ENCODE data around the gene FDCSP.
"Not testable (repeated sequence)": the region's sequence is repeated elsewhere in the genome, so short reads cannot be mapped to it uniquely, and the experiment has no call there.

FDCSP gene

DNA sequence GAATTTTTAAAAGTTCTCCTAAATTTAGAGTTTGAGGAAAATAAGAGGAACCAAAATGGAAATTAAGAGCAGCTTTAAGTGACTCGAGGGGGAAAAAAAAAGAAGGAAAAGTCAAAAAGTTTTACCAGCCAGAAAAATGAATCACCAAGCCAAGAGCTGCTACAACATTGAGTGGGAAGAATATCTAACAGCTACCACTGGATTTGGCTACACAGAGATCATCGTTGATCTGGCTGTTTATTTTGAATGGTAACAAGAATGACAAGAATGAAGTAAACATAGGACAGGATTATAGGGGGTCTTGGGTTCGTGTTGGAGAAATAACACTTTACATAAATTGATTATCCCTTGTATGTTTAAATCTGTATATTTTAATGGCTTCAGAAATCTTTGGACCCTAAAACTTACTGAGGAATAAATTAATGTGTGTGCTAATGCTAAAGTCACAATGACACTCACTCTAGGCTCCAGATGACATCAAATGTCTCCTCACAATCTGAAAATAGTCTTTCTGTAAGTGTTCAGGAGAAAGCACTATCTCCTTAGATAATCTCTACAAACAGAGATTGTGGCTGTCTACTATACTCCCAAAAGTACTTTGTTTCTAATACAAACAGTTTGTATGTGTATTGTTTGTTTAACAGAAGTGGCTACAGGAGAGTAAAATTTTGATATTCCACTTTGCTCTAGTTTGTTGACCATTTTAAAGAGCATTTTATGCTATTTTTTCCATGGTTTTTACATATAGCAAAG is 13.4 kb downstream of the FDCSP start:
- no peak for DNase-seq (ENCODE audit: low read depth)

DNA sequence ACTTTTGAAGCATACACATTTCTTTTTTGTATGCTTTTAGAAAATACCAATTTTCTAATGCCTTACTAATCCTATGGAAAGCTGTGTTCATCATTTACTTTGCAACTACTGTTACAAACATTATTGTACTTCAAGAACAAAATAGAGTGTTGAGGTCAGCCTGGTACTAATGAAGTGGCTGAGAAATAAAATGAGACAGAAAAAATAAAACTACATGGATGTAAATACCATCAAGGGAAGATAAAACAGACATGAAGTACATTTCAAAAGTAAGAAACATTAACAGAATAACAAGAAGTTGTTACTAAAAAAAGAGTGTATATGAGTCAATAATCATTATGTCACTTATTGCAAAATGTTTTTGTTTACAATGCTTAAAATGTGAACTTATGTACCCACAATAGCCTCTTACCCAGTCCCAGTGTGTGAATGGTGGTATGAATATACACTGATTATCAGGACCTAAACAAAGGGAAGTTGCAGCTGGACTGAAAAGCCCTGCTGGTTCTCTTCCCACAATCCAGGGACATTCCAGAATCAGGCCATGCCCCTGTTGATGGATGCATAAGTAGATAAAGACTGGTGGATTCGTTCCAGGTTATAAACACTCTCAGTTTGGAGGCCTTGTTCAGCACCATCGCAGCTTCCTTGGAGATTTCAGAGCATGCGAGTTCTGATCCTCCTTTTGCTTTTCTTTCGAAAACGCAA is 14.1 kb downstream of the FDCSP start:
- DNase-seq (ENCODE audit: low read depth), result no peak

DNA sequence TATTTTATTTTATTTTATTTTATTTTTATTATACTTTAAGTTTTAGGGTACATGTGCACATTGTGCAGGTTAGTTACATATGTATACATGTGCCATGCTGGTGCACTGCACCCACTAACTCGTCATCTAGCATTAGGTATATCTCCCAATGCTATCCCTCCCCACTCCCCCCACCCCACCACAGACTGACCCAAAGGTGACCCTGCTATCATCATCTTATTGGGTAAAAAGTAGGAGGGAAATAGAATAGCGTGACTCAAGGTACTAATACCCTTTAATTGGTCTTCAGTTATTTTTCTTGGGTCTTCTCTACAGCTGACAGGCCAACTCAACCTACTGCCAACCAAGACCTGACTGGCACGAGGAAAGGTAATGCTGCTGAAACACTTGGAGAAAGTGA is 16.4 kb downstream of the FDCSP start, which contains the start of gene CSN3:
Gene CSN3 (plus strand): TSS at position 301 of the 400 bp plus-strand sequence. CDS start 2,223 bp downstream, outside the sequence.
- not testable (repeated sequence) for DNase-seq (ENCODE audit: low read depth)

DNA sequence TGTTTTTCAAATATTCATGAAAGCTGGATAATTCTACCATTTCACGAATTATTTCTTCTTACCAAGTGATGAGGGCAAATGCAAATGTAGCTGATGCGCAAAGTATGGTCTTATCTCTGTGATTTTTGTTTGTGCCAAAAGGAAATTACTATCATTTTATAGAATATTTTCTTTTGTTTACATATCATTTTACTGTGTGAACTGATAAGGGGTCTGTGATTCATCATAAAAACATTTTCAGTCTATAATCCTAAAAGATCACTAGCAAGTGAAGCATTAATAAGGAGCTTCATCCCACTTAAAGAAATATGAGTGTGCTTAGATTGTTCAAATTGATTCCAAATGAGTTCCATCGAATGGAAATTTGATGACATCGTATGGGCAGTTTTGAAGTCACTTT is 17.2 kb downstream of the FDCSP start:
- no peak for DNase-seq (ENCODE audit: low read depth)

DNA sequence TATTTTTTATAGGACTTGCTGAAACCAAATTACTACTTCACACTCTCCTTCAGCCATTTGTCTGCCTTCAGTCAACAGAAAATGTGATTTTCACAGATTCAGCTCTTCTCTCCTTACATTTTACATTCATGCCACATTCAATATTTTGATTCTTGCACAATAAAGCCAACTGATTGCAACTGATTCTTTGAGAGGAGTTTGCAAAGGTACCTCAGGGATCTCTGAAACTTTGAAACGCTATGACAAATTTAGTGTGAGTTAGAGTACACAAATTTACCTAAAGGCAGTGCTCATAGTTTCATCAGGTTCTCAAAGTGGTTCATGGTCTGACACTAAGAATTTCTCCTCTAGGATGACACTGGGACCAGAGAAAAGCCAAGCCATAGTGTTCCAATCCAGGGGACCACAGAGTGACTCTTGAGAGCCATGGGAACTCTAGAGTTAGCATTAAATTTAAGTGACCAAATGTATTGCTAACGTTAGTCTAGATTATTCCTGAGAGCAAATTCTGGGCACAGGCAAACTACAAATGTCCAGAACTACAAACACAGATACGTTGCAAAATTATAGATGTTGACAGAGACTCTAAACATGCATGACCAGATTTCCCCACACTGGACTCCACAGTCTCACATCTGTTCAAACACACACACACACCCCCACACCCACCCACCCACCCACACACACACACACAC is 25.5 kb downstream of the FDCSP start:
- DNase-seq (ENCODE audit: low read depth), result no peak

DNA sequence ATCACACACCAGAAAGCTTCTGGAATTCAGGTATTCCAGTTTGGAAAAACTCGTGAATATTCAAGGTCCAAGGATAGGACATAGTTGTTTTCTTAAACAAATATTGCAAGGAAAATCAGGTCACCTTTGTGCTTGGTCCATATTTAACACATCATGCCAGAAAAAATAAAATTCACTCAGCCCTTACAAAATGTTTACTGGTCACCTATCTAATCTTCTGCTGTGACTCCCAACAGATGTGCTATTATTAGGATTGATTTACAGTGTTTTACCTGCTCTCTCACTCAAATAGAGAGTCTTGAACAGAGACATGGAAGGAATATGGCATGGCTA is 26.0 kb downstream of the FDCSP start:
- no peak for DNase-seq (ENCODE audit: low read depth)

DNA sequence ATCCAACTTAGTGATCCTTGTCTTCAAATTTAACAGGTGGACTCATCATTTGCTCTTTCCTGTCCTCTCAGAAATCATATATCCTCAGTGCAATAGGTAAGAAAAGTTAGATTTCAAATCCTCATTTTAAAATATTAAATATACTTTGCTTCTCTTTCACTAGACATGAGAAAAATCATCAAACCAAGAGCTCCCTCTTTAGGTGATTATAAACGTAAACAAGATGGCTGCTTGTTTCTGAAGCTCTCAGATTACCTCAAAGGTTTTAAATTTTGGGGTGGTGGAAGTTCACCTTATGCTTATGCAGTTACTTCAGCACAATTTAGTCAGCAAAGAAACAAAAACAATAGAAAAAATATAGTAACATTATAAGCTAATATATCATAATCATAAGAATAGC is 43.8 kb downstream of the FDCSP start:
- no peak for DNase-seq (ENCODE audit: low read depth)

DNA sequence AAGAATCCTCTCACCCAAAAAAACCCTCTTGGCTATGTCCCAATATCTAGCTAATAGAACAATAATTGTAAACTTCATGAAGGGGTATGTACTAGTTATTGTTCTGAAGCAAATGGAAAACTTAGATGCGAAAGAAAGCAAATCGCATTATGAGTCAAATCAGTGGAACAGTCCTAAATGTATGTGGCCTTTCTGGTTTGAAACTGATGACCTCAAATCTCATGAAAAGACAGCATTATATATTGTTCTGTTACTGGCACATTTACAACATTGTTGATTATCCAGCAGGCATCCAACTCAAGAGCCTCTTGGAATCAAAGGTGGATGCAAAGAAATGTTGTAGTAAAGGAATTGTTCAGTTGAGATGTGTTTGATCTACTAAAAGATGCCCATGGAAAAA is 51.2 kb downstream of the FDCSP start:
- no peak for DNase-seq (ENCODE audit: low read depth)

DNA sequence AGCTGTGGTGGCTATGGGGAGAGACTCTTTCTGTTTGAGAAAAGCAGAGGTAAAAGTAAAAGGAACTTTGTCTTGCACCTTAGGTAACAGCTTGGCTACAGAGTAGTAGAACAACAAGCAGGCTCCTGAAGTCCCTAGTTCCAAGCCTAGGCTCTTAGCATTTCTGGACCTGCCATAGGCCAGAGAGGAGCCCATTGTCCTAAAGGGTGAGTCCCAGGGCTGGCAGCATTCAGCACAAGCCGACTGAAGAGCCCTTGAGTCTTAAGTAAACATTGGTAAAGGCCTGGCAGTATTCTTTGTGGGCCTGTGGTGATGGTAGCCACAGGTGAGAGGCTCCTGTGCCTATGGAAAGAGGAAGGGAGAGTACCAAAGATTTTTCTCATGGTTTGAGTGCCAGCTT is 54.6 kb downstream of the FDCSP start:
- DNase-seq (ENCODE audit: low read depth), result no peak
